ENCODE results near the gene TMC6.
A peak's percentile ranks its signal among the peaks of the same experiment; 100 is the strongest.

TMC6 gene

DNA sequence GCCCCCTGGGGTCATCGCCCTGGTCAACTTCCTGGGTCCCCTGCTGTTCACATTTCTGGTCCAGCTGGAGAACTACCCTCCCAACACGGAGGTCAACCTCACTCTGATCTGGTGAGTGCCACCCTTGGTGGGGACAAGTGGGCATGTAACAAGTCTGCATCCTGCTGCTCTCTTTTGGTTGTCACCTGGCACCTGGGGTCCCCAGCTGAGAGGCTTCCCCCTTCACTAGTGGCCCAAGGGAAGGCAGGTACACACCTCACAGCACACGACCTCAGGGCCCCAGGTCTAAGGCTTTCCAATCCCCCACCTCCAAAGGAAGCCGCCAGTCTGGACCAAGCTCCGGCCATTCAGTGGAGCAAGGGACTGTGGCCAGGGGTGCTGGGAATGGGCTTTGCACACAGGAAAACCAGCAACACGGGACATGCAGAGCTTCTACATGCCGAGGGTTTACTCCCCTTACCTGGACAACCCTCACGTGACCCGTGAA, 6.4 kb upstream of the TMC6 start:
- no peak for DNase-seq

DNA sequence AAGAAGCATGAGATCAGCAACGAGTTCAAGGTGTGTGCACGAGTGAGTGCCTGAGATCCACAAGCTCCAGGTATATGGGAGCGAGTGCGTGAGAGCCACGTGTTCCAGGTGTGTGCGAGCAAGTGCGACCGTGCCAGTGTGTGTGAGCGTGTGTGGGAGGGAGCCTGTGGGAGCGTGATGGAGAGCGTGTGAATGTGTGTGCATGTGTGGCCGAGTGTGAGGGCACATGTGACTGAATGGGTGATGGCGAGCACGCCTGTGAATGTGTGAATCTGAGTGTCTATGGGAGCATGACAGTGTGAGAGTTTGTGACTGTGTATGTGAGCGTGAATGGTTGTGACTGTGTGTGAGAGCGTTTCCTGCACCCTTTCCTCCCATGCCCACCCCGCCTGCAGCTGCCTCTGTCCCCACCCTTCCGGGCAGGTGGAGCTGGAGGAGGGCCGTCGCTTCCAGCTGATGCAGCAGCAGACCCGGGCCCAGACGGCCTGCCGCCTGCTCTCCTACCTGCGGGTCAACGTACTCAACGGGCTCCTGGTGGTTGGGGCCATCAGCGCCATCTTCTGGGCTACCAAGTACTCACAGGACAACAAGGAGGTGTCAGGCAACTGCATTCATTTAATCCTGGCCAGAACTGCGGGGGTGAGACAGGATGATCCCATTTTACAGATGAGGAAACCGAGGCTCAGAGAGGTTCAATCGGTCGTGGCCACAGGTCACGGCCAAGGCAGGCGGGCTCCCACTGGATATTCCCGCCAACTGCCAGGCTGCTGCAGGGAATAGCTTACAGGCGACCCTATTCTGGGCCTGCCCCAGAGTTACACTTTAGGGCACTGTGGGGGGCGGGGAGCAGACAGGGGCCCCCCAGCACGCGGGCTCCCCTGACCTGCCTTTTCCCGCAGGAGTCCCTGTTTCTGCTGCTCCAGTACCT, 5.7 kb upstream of the TMC6 start:
- no peak for DNase-seq

DNA sequence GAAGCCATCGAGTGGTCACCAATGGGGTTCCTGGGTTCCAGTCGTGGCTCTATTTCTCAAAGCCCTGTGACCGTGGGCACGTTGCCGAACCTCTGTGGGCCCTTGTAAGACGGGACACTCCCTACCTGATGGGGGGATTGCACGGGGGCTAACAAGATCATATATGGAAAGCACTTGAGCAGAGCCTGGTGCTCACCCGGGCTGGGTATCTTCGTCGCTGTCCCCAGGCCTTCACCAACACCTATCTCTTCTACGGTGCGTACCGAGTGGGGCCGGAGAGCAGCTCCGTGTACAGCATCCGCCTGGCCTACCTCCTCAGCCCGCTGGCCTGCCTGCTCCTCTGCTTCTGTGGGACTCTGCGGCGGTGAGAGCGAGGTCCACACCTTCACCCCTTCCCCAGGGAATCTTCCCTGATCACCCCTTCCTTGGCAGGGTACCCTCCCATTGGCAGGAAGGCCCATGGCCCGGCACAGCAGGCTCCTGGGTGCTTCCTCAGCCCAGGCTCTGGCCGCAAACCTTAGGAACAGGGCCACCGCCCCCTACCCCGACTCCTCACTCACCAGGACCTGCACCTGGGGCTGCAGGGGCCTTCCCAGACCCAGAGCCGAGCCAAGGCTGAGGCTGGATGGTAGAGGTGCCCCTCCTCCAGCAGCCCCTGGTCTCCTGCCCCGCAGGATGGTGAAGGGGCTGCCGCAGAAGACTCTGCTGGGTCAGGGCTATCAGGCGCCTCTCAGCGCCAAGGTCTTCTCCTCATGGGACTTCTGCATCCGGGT, 4.8 kb upstream of the TMC6 start:
- DNase-seq = no peak

DNA sequence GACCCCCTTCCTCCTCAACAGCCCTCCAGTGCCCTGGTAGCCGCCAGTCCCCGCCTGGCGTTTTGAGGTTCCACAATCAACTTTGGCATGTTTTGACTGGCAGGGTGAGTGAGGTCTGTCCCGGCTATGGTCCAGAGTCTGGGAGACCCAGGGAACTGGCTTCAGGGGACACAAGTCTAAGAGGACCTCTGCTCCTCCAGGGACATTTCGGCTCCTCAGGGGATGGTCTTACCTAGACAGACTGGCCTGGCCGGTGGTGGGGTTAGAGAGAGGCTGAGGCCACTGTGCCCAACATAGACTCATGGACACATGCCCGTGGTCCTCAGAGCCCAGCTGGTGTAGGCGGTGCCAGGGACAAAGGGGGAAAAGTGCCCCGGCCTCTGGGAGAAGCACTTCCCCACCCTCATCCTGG, 4.2 kb upstream of the TMC6 start:
- DNase-seq = no peak

DNA sequence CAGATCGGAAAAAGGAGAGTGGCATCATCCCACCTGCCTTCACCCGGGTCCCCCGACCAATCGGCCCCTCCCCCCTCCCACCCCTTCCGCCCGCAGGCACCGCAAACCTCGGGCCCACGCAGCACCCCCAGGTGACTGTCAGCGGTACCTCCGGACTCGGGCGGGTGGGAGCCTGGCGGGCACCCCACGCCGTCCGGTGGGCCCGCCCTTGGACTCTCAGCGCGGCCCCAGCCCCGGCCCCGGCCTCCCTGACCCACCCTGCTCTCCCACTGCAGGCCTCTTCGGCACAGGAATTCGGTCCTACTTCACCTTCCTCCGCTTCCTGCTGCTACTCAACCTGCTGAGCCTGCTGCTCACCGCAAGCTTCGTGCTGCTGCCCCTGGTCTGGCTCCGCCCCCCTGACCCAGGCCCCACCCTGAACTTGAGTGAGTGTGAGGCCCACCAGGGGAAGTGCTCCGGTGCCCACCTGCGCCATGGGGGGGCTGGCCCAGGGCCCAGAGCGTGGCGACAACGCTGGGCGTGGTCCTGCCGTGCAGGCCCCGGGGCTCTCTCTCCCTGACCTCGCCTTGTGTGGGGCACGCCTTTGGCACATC, 3.6 kb upstream of the TMC6 start:
- peak; percentile 14 for DNase-seq

DNA sequence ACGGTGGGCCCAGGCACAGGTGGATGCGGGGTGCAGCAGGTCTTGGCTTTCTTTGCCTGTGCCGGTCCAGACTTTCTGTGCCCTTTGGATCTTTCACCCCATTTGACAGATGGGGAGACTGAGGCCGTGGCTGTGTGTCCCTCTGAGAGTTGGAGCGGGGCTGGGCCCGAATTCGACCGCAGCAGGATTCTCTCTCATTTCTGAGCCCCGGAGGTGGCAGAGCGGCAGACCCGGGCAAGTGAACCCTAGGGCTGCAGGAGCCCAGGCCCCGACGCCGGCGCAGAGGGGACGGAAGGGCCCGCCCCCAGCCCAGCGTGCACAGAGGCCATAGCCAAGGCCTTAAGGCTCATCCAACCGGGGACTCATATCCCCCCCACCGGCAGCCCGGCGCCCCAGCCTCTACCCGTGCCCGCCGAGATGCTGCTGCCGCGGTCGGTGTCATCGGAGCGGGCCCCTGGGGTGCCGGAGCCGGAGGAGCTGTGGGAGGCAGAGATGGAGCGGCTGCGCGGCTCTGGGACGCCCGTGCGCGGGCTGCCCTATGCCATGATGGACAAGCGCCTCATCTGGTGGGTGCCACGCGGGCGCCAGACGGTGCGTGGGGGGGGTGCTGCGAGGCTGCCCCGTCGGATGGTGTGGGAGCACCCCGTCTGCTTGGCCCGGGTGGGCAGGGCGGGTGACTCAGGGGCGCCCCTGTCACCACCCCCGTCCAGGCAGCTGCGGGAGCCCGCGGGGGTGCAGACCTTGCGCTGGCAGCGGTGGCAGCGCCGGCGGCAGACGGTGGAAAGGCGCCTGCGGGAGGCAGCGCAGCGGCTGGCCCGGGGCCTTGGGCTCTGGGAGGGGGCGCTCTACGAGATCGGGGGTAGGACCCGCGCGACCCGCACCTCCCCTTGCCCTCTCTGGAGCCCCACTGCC, 2.9 kb upstream of the TMC6 start:
- peak; percentile 12 for DNase-seq

DNA sequence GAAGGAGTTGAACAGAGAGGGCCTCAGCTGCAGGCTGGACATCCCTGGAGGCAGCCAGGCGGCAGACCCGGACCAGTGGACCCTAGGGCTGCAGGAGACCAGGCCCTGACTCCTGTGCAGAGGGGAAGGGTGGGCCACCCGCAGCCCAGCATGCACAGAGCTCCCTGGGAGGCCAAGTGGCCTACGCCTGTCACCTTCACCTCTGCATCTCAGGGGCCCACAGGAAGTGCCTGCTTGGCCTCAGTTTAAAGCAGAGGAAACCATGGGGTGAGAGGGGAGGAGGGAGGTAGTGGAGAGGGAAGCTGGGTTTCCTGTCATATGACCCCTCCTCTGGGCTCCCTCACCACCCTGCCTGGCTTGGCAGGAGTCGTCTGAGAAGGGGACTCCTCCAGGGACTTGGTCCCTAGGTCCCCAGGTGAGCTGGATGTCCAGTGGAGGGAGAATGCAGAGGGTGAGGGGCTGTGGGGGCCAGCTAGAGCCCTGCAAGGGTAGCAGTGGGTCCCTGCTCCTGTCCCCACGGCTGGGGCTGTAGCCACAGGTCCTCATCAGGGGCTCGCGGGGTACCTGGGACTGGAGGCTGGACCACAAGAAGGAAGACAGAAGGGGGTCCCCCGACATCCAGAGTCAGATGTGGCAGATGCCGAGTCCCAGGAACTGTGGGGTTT, 2.0 kb upstream of the TMC6 start, which contains the start of gene TMC8:
TMC8 (plus strand) TSS at position 335 of the 665 bp plus-strand sequence. CDS start 818 bp downstream, outside the sequence.
- no peak for DNase-seq

DNA sequence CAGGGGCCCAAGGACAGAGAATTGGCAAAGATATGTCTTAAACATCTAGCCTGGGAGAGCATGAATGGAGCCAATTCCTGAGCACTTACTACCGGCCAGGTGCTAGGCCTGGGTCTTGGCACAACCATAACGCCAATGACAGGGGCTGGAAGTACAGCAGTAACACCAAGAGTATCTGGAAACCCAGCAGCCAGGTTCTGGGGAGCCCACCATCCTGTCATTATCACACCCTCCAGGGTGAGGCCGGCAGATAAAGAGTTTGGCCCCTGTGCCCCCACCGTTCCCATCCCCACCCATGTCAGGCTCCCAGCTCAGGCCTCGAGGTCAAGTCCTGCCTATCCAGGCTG, 1.5 kb upstream of the TMC6 start:
- no peak for DNase-seq

DNA sequence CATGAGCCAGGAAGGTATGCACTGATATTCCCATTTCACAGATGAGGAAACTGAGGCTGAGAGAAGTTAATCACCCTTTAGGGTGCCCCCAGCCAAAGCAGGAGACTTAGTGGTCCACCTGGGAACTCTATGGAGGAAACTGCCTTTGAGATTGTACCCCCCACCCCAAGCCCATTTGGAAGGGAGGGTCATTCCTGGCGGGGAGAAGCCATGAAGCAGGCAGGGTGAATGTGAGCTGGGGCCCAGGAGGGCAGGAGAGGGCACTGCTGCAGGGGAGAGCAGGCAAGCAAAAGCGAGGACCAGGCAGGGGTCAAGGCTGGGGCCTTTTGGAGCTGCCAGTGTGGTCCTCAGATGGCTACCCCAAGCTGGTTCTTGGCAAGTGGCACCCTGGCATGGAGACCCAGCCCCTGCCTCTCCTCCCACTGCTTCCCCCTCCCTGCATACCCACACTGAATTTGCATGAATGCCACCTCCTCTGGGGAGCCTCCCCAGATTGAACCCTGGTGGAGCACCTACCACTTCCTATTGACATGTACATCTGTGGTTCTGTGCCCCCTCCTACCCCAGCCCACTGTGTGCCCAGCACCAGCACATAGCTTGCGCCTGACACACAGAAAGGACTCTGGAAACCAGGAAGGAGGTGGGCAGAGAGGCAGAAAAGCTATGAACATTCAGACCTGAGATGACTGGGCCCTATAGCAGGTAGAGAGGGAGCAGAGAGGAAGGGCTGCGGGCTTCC, 965 bp upstream of the TMC6 start:
- no peak for DNase-seq

DNA sequence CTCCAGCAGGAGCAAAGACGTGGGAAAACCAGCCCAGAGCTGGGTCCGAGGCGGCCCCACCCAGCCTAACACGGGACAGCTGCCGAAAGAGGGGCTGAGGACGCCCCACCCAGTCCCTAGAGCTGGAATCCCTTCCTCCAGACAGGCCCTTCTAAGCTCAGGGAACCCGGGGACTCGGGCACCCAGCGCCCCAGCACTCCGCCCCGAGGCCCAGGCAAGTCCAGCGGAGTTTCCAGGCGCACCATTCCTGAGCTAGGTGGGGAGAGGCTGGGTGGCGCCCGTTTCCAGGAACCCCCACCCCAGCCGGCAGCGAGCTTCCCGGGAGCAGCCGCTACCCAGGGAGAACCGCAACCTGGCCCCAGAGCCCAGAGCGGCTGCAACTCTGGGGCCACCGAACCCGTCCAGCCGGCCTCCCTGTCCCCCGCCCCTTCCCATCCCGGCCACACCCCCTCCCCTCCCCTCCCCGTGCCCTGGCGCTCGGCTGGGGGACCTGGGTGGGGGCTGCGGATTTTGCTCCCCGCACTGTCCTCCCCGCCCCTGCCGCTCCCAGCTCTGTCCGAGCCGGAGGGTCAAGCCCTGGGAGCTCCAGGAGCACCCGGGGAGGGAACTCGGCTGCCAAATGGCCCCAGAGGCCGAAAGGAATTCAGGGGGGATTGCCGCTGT, 536 bp downstream of the TMC6 start:
- DNase-seq = peak; percentile 18

DNA sequence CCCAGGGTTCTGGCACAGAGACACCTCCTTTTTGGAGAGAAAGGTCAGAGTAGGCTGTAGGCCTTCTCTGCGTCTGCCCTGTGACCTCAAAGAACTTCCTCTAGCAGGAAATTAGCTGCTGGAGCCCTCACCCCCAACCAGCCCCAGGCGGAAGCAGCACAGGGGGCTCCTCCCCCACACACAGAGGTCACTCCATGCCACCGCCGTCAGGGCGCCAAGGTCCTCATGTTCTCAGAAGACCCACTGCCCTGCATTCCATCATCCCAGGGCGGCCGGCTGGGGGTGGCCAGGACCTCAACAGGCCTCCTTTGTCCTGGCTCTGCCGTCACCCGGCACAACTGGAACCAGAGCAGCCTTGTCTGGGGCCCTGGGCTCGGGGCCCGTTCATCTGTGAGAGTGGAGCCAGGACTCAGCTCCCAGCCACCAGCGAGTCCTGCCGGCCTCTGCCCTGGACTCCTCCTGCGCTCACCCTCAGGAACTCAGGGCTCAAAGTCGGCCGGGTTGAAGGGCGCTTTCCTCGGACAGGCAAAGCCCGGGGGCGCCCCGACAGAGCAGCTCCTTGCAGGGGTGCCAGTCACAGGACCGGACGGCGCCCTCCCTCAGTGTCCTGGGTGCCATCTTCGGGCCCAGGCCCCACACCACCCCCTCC, 1.2 kb downstream of the TMC6 start:
- DNase-seq = no peak

DNA sequence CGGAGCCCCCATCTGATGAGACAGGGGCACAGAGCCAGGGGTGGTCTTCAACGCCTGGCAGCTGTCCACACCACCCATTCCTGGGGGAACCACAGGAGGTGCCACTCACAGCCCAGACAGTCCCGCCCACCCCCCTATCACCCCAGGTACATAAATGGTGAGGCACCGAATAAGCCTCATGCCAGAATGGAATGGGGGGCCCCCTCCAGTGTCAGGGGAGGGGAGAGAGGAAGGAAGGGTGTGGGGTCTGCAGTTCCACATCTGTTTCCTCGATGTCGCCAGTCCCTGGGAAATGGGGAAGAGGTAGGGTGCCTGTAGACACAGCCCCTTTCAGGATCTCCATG, 1.7 kb downstream of the TMC6 start:
- no peak for DNase-seq

DNA sequence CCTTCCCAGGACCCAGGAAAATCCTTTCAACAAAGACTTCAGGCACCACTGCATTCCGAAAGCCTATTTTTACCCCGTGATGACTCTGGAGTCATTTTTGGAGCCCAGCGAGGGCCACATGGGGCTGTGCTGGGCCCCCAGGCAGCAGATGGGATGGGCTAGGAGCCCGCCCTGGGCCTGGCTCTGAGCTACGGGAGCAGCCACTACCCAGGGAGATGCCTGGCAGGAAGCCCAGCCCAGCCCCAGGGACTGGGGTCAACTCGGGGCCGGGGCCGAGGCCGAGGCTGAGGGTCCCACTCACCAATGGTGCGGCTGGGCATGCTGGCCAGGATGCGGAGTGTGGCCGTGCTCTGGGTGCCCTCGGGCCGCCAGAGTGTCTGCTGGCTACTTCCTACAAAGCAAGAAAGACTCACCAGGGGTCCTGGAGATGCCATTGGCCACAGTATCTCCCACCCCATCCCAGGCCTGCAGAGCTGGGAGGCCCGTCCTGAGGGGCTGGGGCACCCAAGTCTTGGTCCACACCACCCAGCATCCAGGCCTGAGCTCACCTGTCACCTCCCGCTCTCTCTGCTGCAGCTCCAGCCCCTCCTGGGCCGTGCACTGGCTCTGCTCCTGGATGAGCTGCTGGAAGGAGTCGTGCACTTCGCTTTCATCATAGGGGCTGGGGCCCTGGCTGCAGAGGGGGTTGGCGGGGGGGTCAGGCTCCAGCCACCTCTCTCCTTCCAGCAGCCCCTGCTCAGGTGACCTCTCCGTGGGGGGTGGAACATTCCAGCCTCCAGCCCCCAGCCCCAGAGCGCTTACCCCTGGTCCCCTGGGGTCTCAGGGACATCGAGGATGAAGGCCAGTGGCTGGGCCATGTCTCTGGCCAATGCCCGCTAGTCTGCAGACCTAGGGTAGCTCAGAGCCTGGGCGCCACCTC, 2.3 kb downstream of the TMC6 start:
- DNase-seq = peak; percentile 71

DNA sequence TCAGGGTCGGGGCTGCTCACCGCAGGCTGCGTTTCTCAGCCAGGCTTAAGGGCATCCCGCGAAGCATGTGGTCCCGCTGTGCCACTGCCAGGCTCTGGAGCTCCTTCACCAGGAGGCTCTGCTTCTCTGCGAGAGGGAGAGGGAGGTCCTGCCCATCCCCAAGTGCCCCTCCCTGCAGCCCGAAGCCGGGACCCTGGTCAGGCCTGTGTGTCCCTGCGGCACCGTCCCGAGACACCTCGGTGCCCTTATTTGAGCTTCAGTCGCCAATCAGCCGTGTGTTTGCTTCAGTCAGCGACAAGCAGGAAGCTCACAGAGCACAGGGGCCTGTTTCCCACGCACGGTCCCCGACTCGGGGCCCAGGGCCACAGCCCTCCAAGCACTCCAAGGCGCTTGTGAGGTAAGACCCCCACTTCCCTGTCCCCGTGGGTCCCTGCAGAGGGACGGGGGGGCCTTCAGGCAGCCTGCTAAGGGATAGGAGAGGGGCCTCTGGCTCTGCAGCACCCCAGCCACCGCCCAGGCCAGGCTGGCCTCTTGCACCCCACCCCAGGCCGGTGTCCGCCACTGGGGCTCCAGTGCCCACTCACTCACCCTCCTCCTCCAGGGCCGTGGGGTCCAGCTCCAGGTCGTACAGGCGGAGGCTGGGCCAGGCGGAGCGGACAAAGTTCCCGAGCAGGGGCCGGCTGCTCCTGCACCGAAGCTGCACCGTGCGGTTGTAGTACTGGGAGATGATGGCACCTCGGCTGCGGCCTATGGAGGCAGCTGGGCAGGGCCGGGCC, 3.2 kb downstream of the TMC6 start:
- no peak for DNase-seq

DNA sequence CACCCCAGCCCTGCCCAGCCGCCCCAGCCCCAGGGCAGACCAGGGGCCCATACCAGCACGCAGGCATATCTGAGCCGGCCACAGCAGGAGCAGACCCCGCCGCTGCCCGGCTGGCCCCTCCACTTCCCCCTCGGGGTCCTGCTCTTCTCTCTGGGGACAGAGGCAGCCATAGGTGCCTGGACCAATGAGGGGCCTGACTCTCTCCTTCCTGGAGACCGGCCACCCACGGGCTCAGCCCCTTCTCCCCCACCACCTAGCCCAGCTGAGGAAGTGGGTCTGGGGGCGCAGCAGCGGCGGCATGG, 3.8 kb downstream of the TMC6 start:
- DNase-seq = no peak

DNA sequence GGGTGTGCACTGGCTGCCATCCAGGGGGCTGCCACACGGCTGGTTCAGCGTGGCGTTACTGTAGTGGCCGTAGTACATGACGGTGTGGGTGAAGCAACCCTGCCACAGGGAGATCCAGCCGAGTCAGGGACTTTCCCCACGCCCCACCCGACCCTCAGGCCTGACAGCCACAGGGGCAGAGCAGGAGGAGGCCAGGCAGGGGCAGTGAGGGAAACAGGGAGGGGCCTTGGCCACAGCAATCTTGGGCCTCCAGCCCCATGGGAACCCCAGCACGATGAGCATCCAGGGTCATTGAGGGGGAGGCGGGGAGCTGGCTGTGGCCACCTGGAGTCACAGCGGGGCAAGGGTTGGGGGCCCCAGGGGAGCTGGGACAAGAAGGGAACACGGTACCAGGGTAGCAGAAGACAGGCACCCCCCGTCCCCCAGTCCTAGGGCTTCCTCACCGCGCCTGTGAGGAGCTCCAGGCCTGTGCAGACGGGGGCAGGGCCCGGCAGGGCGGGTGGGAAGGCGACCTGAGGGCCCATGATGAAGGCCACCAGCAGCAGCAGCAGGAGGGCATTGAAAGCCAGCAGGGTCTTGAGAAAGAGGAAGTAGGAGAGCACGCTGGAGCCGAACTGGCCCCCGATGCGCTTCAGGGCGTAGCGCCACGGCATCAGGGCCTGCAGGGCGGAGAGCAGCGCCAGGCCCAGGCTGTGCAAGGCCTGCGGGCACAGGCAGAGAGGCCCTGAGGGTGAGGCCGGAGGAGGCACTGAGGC, 4.3 kb downstream of the TMC6 start:
- no peak for DNase-seq

DNA sequence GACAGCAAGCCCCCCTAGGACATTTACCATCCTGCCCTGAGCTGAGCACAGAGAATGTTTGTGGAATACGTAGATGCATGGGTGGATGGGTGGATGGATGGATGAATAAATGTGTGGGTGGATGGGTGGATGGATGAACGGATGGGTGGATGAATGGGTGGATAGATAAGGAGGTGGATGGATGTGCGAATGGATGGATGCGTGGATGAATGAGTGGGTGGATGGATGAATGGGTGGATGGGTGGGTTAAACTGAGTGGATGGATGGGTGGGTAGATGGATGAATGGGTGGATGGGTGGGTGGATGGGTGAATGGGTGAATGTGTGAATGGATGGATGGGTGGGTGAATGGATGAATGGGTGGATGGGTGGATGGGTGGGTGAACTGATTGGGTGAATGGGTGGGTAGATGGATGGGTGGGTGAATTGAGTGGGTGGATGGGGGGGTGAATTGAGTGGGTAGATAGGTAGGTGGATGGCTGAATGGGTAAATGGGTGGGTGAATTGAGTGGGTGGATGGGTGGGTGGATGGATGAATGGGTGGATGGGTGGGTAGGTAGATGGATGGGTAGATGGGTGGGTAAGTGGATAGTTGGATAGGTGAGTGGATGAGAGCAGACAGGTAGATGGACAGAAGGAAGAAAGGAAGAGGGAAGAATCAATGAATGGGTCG, 5.2 kb downstream of the TMC6 start:
- DNase-seq = no peak

All from NCI-H2171 treated with DMSO at 0.1 percent for 48 hours (cell line).